HG02884 (cell line): ENCODE data around the gene SKAP1.
"Not testable (repeated sequence)": the region's sequence is repeated elsewhere in the genome, so short reads cannot be mapped to it uniquely, and the experiment has no call there.

Source experiments
- ATAC-seq: cut with Tn5 transposase; IDR thresholded peaks from one replicate; pipeline ENCODE4 v1.9.1; 2021; ENCODE audit warnings: mild to moderate bottlenecking, moderate library complexity; ENCODE audit not compliant: unreplicated experiment

Gene SKAP1

GRCh38 chr17:48449335-48449734, 19.3 kb upstream of the SKAP1 start:
- not testable (repeated sequence) for ATAC-seq

GRCh38 chr17:48445248-48445620, 15.2 kb upstream of the SKAP1 start:
- ATAC-seq = no peak

GRCh38 chr17:48444516-48445247, 14.7 kb upstream of the SKAP1 start:
- no peak for ATAC-seq

GRCh38 chr17:48443712-48444111, 13.7 kb upstream of the SKAP1 start:
- ATAC-seq = no peak

- ATAC-seq = no peak
Observed at GRCh38 chr17:48442819-48443218, 12.8 kb upstream of the SKAP1 start.

- ATAC-seq = no peak
Observed at GRCh38 chr17:48441862-48442261, 11.8 kb upstream of the SKAP1 start.

- ATAC-seq = peak; percentile 57
Observed at GRCh38 chr17:48441231-48441711, 11.3 kb upstream of the SKAP1 start.

- ATAC-seq = no peak
Observed at GRCh38 chr17:48440669-48441068, 10.7 kb upstream of the SKAP1 start.

GRCh38 chr17:48439875-48440505, 10.0 kb upstream of the SKAP1 start:
- ATAC-seq = no peak

GRCh38 chr17:48439110-48439850, 9.3 kb upstream of the SKAP1 start:
- ATAC-seq = peak; percentile 45

- ATAC-seq = no peak
Observed at GRCh38 chr17:48438516-48439061, 8.6 kb upstream of the SKAP1 start.

- ATAC-seq = no peak
Observed at GRCh38 chr17:48433896-48434295, 3.9 kb upstream of the SKAP1 start.

- ATAC-seq = no peak
Observed at GRCh38 chr17:48432820-48433775, 3.1 kb upstream of the SKAP1 start.

- no peak for ATAC-seq
Observed at GRCh38 chr17:48429156-48429555, 858 bp downstream of the SKAP1 start.

GRCh38 chr17:48427598-48427997, 2.4 kb downstream of the SKAP1 start:
- no peak for ATAC-seq

- no peak for ATAC-seq
Observed at GRCh38 chr17:48426761-48427500, 3.1 kb downstream of the SKAP1 start.

- no peak for ATAC-seq
Observed at GRCh38 chr17:48426019-48426665, 3.9 kb downstream of the SKAP1 start.

- not testable (repeated sequence) for ATAC-seq
Observed at GRCh38 chr17:48422060-48422459, 8.0 kb downstream of the SKAP1 start.

GRCh38 chr17:48420823-48421222, 9.2 kb downstream of the SKAP1 start:
- ATAC-seq = no peak
